ENCODE results near the gene PAGE2B.
"Not testable (repeated sequence)": the region's sequence is repeated elsewhere in the genome, so short reads cannot be mapped to it uniquely, and the experiment has no call there.

PAGE2B gene

DNA sequence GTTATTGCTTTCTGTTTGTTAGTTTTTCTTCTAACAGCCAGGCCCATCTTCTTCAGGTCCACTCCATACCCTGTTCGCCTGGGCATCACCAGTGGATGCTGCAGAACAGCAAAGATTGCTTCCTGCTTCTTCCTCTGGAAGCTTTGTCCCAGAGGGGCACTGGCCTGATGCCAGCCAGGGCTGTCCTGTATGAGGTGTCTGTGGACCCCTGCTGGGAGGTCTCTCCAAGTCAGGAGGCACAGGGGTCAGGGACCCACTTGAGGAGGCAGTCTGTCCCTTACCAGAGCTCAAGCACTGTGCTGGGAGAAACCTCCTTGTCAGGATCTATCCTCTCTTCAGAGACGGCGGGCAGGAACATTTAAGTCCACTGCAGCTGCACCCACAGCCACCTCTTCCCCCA lies 2.5 kb upstream of the PAGE2B start:
- no peaks in the 10 kb centered on the region for H3K36me3 ChIP-seq (ENCODE audit: insufficient read depth, low read length)
- no peak overlapping the region for H3K9ac ChIP-seq (ENCODE audit: low read depth, low read length)
- no peaks in the 10 kb centered on the region for H3K4me1 ChIP-seq (ENCODE audit: insufficient read depth, low read length)
- no peaks in the 10 kb centered on the region for H3K9me3 ChIP-seq (ENCODE audit: control insufficient read depth, insufficient read depth, low read length)

DNA sequence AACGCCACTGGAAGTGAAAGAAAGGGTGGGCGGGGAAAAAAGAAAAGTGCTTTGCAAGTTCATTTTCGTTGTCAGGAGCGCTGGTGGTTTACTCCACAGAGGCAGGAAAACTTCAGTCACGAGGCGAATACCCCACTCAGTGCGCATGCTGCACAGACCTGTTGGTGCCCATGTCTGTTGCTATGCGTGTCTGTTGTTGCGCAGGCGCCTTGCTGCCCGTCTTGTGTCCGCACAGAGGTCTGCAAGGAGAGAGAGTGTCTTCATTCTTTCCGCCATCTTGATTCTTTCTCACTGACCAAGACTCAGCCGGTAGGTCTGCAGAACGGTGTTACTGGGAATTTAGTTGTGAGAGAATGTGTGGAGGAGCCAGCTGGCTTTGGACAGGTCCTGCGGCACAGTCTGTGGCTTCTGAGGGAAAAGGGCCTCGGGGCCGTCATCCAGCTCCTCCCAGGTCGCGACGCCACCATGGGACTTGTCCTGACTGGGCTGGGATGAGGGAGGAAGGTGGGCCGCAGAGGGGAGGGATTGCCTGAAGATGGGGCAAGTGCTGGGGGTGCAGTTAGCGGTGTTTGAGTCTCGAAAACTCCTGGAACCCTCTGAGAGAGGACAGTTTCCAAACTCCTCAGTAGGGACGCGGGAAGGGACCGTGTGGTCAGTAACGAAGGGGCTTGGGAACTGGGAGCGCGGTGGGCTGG lies 14.1 kb downstream of the PAGE2B start, which contains the start of gene PAGE2:
TSS of gene PAGE2 (plus strand) at position 224 of the 695 bp plus-strand sequence. CDS start 1,003 bp downstream, outside the sequence.
- H3K9me3 ChIP-seq (ENCODE audit: control insufficient read depth, insufficient read depth, low read length) = no peaks in the 10 kb centered on the region
- H3K36me3 ChIP-seq (ENCODE audit: insufficient read depth, low read length) = no peaks in the 10 kb centered on the region
- H3K4me1 ChIP-seq (ENCODE audit: insufficient read depth, low read length) = no peaks in the 10 kb centered on the region
- no peak within 1 kb of the TSS for H3K9ac ChIP-seq (ENCODE audit: low read depth, low read length)

DNA sequence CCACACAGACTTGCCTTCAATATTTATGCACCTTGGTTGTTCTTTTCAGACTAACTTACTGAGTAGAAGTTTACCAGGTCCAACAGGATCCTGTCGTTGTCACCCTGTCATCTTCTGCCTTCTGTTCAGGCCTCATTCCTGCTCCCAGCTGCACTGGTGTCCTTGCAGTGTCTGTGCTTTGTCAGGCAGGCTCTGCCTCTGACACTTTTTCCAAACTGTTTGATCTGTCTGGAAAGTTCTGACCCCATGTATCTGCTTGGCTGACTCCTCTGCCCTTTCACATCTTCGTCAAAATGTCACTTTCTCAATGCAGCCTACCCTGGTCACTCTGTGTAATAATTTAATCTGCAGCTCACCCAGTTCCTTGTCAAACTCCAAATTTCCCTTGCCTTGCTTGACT lies 23.9 kb downstream of the PAGE2B start:
- Histone ChIP-seq H3K9me3 (ENCODE audit: control insufficient read depth, insufficient read depth, low read length) (no peaks in the 10 kb centered on the region), H3K9ac (ENCODE audit: low read depth, low read length) (no peak overlapping the region), H3K4me1 (ENCODE audit: insufficient read depth, low read length) (no peaks in the 10 kb centered on the region)

DNA sequence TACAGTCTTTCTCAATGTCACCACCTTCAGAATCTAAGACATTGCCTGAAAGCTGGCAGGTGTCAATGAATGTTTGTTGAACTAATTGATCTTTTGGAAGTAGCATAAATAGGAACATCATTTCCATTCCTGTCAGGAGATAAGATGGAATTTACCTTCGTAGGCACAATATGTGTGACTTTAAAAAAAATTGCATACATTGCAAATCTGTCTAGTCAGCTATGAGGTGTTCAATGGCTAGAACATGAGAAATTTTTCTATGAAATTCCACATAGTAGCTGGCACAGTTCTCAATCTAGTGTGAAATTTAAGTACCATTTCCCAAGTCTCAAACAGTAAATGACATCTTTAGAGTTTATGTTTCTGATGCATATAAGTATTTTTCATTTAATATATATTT lies 24.3 kb downstream of the PAGE2B start:
- Histone ChIP-seq H3K36me3 (ENCODE audit: insufficient read depth, low read length) (no peaks in the 10 kb centered on the region), H3K9me3 (ENCODE audit: control insufficient read depth, insufficient read depth, low read length) (no peaks in the 10 kb centered on the region), H3K4me1 (ENCODE audit: insufficient read depth, low read length) (no peaks in the 10 kb centered on the region), H3K9ac (ENCODE audit: low read depth, low read length) (no peak overlapping the region)

More for the DNA sequence above, 23.9 kb downstream of the PAGE2B start:
- H3K36me3 ChIP-seq (ENCODE audit: insufficient read depth, low read length) = no peaks in the 10 kb centered on the region

DNA sequence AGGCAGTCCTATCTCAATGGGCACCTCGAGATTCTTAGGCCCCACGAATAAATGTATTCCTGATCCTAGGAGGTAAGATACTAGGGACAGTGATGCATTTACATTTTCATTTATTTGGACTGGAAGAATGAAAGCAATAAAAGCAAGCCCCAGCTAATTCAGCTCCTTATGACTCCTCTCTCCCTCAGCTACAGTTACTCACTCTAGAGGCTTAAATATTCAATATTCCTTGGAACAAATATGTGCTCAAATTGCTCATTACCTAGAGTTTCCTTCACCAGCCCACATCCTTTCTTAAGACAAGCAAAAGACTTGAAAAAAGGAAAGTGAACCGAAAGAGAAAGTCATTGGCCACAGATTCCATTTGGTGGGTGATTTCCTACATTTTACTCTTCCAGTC lies 27.9 kb downstream of the PAGE2B start:
- H3K36me3 ChIP-seq (ENCODE audit: insufficient read depth, low read length) = no peaks in the 10 kb centered on the region
- no peak overlapping the region for H3K9ac ChIP-seq (ENCODE audit: low read depth, low read length)

DNA sequence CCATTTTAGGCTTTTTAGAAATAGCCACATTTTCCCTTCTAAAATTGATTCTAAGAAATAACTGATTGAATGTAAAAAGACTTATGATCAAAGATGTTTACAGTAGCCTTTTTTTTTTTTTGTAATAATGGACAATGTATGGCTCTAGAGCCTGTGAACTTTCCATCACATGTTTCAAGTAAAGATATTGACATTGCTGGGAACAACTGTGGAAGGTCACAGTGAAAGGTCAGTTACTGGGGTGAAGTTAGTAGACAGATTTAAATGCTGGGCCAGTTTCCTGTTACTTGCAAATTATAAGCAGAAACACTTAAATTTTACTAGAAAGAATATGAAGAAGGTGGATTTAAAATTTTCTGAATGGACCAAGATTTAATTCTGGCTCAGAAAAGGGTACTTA lies 32.4 kb downstream of the PAGE2B start:
- Histone ChIP-seq H3K9ac (ENCODE audit: low read depth, low read length) (no peak overlapping the region), H3K36me3 (ENCODE audit: insufficient read depth, low read length) (no peaks in the 10 kb centered on the region), H3K9me3 (ENCODE audit: control insufficient read depth, insufficient read depth, low read length) (no peaks in the 10 kb centered on the region), H3K4me1 (ENCODE audit: insufficient read depth, low read length) (0 out of 2 replicates have a peak, but pooled peaks cover 4% of the 10 kb centered on the region)

More for the DNA sequence above, 27.9 kb downstream of the PAGE2B start:
- no peaks in the 10 kb centered on the region for H3K9me3 ChIP-seq (ENCODE audit: control insufficient read depth, insufficient read depth, low read length)
- no peaks in the 10 kb centered on the region for H3K4me1 ChIP-seq (ENCODE audit: insufficient read depth, low read length)

DNA sequence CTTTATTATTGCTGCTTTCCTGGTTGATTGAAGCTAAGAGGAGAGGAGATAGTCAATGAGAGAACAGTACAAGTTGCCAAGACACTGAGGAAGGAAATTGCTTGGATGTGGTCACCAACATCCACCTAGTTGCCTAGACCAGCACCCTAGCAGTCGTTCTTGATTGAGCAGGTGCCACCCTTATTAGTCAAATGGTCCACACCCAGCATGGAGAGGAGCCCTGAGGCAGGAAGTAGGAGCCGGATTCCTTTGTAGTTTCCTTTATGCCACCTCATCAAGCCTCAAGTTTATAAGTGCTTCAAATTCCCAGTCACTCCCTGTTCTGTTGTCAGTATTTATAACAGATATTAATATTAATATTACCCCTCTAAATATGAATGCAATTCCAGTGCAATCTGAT lies 33.1 kb downstream of the PAGE2B start:
- Histone ChIP-seq H3K4me1 (ENCODE audit: insufficient read depth, low read length) (0 out of 2 replicates have a peak, but pooled peaks cover 4% of the 10 kb centered on the region), H3K9me3 (ENCODE audit: control insufficient read depth, insufficient read depth, low read length) (no peaks in the 10 kb centered on the region), H3K36me3 (ENCODE audit: insufficient read depth, low read length) (no peaks in the 10 kb centered on the region), H3K9ac (ENCODE audit: low read depth, low read length) (no peak overlapping the region)

DNA sequence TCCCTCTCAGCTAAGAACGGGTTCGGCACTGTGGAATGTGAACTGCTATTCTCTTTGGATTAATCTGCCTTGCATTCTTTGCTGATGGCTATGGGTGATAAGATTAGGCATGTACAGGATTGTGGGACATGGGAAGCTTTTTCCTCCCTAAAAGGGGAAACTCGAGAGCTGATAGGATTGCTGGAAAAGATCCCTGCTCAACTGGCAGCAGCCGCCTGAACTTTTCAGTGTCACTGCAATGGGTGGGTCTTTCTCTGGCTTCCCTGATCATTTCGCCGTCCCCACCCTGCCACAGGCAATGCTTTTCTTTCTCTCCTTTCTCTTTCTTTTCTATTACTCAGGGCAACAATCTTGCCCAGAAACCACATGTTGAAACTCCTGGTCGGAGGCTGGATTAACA lies 34.5 kb downstream of the PAGE2B start:
- H3K9ac ChIP-seq (ENCODE audit: low read depth, low read length) = no peak overlapping the region
- H3K4me1 ChIP-seq (ENCODE audit: insufficient read depth, low read length) = 0 out of 2 replicates have a peak, but pooled peaks cover 4% of the 10 kb centered on the region
- no peaks in the 10 kb centered on the region for H3K9me3 ChIP-seq (ENCODE audit: control insufficient read depth, insufficient read depth, low read length)
- no peaks in the 10 kb centered on the region for H3K36me3 ChIP-seq (ENCODE audit: insufficient read depth, low read length)

DNA sequence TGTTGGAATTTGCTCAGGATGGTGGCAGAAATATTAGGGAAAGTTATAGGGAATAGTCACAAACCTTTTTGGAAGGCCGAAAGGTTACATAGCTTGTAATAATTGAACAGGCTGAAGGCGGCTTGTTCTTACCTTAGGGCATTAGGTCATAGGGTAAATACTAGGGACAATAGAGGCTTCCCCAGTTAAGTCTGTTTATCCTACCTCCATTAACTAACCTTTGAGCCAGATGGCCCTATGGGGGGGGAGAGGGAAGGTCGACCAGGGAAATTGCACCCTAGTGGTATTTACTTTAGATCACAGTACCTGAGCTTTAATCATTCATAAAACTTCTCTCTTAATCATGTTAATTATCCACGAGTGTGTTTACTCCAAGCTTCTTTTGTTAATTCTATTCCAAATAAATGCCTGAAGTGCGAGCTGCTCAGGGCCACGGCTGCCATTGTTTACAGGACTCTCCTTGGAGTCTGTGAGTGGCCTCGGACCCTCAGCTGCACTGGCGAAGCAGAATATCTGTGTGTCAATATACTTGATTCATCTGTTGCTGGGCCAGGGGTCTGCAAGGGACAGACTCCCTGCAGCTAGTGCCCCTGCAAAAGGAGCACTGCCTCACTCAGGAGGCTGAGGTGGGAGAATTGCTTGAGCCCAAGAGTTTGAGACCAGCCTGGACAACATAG lies 36.9 kb downstream of the PAGE2B start:
- Histone ChIP-seq H3K4me1 (ENCODE audit: insufficient read depth, low read length) (0 out of 2 replicates have a peak, but pooled peaks cover 4% of the 10 kb centered on the region), H3K9me3 (ENCODE audit: control insufficient read depth, insufficient read depth, low read length) (no peaks in the 10 kb centered on the region), H3K9ac (ENCODE audit: low read depth, low read length) (no peak overlapping the region), H3K36me3 (ENCODE audit: insufficient read depth, low read length) (no peaks in the 10 kb centered on the region)

DNA sequence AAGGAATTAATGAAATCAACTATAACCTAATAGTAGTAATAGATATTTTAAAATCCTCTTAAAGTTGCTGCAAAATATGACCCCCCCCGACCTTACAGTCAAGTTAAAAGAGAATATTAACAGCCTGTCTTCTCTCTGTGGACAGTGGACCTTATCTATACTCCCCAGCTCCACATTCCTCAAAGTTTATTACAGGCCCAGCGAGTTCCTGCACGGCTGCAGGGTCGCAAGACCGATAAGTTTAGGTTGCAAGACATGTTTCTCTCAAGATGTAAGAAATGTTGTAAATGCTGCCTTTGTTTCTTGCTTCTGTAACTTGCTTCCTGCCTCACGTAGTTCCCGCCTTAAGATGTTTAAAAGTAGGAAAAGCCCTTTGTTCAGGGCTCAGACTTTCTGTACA lies 41.8 kb downstream of the PAGE2B start:
- not testable (repeated sequence) for H3K9me3 ChIP-seq (ENCODE audit: control insufficient read depth, insufficient read depth, low read length); H3K4me1 ChIP-seq (ENCODE audit: insufficient read depth, low read length); H3K36me3 ChIP-seq (ENCODE audit: insufficient read depth, low read length); H3K9ac ChIP-seq (ENCODE audit: low read depth, low read length)

DNA sequence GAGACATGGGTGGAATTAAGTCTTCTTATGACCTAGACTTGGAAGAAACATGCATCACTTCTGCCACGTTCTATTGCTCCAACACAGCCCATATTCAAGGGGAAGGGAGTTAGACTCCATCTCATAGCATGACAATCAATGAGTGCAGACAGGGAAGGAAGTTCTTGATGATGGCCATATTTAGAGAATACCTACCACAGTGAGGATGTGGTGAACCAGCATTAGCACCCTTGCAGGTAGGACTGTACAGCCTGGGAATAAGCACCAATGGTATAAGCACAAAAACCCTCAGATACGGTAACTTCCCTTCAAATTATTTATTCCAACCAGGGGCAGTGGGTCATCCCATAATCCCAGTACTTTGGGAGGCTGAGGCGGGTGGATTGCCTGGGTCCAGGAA lies 43.7 kb downstream of the PAGE2B start:
- Histone ChIP-seq H3K9ac (ENCODE audit: low read depth, low read length) (no peak overlapping the region), H3K36me3 (ENCODE audit: insufficient read depth, low read length) (no peaks in the 10 kb centered on the region), H3K9me3 (ENCODE audit: control insufficient read depth, insufficient read depth, low read length) (no peaks in the 10 kb centered on the region), H3K4me1 (ENCODE audit: insufficient read depth, low read length) (no peaks in the 10 kb centered on the region)

DNA sequence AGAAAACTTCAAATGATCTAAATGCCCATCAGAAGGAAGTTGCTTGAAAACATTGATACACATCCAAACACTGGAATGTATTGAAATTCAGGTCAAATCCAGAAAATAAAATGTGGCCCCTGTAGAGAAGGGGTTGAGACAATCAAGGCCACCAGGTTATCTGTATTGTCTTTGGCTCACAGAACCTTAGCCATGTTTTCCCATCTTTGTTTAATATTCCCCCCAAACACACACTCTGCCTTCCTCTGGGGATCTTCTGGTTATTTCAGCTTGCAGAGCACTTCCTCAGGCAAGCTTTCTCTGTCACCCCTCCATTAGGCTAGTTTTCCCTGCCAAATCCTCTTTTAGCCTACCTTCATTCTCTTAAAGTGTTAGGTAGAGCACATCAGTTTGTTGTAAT lies 44.4 kb downstream of the PAGE2B start:
- no peaks in the 10 kb centered on the region for H3K9me3 ChIP-seq (ENCODE audit: control insufficient read depth, insufficient read depth, low read length)
- H3K9ac ChIP-seq (ENCODE audit: low read depth, low read length) = no peak overlapping the region
- H3K4me1 ChIP-seq (ENCODE audit: insufficient read depth, low read length) = no peaks in the 10 kb centered on the region
- H3K36me3 ChIP-seq (ENCODE audit: insufficient read depth, low read length) = no peaks in the 10 kb centered on the region

DNA sequence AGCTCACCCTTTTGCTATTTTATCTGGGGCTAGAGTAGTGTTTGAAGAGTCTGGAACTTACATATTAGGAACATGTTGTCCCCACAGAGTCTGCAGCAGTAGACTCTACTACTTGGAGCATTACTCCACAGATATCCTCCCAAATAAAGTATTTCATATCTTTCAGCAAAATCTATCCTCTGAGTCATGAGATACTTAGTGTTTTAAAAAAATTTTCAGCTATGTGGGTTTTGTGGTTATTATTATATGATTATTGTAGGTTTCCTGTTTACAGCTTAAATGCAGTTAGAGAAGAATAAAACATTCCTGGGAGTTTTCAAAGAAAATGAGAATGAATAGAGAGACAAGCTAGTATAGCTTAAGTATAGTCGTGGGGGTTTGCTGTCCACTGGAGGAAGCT lies 44.9 kb downstream of the PAGE2B start:
- H3K4me1 ChIP-seq (ENCODE audit: insufficient read depth, low read length) = no peaks in the 10 kb centered on the region
- no peak overlapping the region for H3K9ac ChIP-seq (ENCODE audit: low read depth, low read length)
- H3K36me3 ChIP-seq (ENCODE audit: insufficient read depth, low read length) = no peaks in the 10 kb centered on the region
- H3K9me3 ChIP-seq (ENCODE audit: control insufficient read depth, insufficient read depth, low read length) = no peaks in the 10 kb centered on the region

DNA sequence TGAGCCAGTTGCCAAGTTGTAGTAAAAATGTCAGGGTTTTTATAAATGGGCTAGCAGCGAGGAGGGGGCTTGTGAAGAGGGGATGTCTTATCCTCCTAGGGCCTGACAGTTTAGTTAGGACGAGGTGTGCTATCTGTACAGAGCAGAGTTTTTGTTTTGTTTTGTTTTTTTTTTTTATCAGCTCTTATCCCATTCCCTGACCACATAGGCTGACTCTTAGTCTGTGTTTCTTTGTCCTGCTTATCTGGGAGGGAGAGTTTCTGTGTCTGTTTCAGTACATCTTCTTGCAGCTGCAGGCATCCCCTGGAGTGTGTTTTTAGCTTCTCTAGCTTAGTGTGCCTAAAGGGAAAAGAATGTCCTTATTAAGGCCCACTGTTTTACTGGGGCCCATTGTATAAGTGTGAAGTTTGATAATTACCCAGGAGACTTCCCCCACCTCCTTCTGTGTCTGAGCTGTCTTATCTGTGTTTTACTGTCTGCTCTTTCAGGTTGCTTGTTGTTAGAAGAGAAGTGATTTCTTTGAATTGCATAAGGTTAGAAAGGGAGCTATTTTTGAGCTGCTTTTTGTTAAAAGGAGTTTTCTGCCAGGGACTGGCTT lies 46.0 kb downstream of the PAGE2B start:
- H3K36me3 ChIP-seq (ENCODE audit: insufficient read depth, low read length) = no peaks in the 10 kb centered on the region
- H3K9ac ChIP-seq (ENCODE audit: low read depth, low read length) = no peak overlapping the region
- no peaks in the 10 kb centered on the region for H3K9me3 ChIP-seq (ENCODE audit: control insufficient read depth, insufficient read depth, low read length)
- H3K4me1 ChIP-seq (ENCODE audit: insufficient read depth, low read length) = no peaks in the 10 kb centered on the region

DNA sequence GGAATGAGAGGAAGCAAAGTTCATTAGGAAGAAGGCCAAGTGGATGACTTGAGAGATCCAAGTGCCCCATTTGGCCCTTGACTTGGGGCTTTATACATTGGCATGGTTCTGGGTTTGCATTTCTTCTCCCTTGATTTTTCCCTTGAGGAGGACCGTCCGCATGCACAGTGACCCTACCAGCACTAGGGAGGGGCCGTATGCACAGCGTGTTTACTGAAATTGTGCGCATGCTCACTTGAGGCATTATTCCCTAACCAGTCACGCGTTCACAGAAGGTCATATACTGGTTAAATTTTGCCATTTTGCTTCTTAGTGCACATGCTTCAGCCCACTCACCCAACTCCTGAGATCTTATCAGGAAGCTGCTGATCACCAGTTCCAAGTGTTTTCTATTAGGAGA lies 49.1 kb downstream of the PAGE2B start:
- Histone ChIP-seq H3K9me3 (ENCODE audit: control insufficient read depth, insufficient read depth, low read length) (no peaks in the 10 kb centered on the region; the same call in 1 of the 2 replicates), H3K36me3 (ENCODE audit: insufficient read depth, low read length) (no peaks in the 10 kb centered on the region), H3K9ac (ENCODE audit: low read depth, low read length) (no peak overlapping the region), H3K4me1 (ENCODE audit: insufficient read depth, low read length) (no peaks in the 10 kb centered on the region)
